RWPE2 (cell line): ENCODE data around the gene TLE4.
"Not testable (repeated sequence)": the region's sequence is repeated elsewhere in the genome, so short reads cannot be mapped to it uniquely, and the experiment has no call there.

Experiments used
- ATAC-seq: fragments of 200-7000 bp; cut with Tn5 transposase; 3 replicates; pipeline ENCODE4 v1.9.1; 2021; ENCODE audit warnings: low read depth
- DNase-seq: peaks from one replicate; pipeline ENCODE4 v3.0.0-alpha.2; 2020; ENCODE audit warnings: low spot score
- H3K27ac ChIP-seq: fragments of 450-650 bp; 2 replicates; pipeline ENCODE4 v1.5.1; 2017; ENCODE audit warnings: mild to moderate bottlenecking; ENCODE audit not compliant: poor library complexity, severe bottlenecking
- H3K27me3 ChIP-seq: fragments of 250-450 bp; sonication (Bioruptor Pico); 2 replicates; pipeline ENCODE4 v1.5.1; 2021; ENCODE audit warnings: mild to moderate bottlenecking, moderate library complexity; ENCODE audit not compliant: insufficient read depth, poor library complexity, severe bottlenecking
- H3K36me3 ChIP-seq: fragments of 250-450 bp; sonication (Bioruptor Pico); 2 replicates; pipeline ENCODE4 v1.5.1; 2020; ENCODE audit warnings: low read depth, mild to moderate bottlenecking, moderate library complexity
- H3K4me1 ChIP-seq: fragments of 250-450 bp; sonication (Bioruptor Pico); 2 replicates; pipeline ENCODE4 v1.5.1; 2021; ENCODE audit warnings: mild to moderate bottlenecking, moderate library complexity; ENCODE audit not compliant: insufficient read depth, poor library complexity, severe bottlenecking
- H3K4me3 ChIP-seq: fragments of 250-450 bp; sonication (Bioruptor Pico); 2 replicates; pipeline ENCODE4 v1.5.1; 2021; ENCODE audit warnings: mild to moderate bottlenecking, moderate library complexity; ENCODE audit not compliant: severe bottlenecking
- H3K9me3 ChIP-seq: fragments of 250-450 bp; sonication (Bioruptor Pico); 2 replicates; pipeline ENCODE4 v1.5.1; 2021; ENCODE audit warnings: mild to moderate bottlenecking, moderate library complexity; ENCODE audit not compliant: severe bottlenecking
- CTCF ChIP-seq: fragments of 450-650 bp; IDR thresholded peaks from one replicate; pipeline ENCODE4 v1.5.1; 2017; ENCODE audit warnings: mild to moderate bottlenecking, moderate library complexity; ENCODE audit not compliant: poor library complexity, severe bottlenecking

TLE4 gene

GRCh38 chr9:79537838-79538237 lies 33.9 kb upstream of the TLE4 start:
- no peak for TF ChIP-seq CTCF
- ATAC-seq (no peak), DNase-seq (no peak)
- Histone ChIP-seq H3K27me3 (no peaks in the 10 kb centered on the region), H3K9me3 (no peaks in the 10 kb centered on the region), H3K27ac (no peak overlapping the region), H3K4me3 (no peak overlapping the region), H3K36me3 (no peaks in the 10 kb centered on the region), H3K4me1 (no peaks in the 10 kb centered on the region)

- no peaks in the 10 kb centered on the region for H3K27me3 ChIP-seq
- H3K4me1 ChIP-seq = no peaks in the 10 kb centered on the region
- H3K36me3 ChIP-seq = no peaks in the 10 kb centered on the region
- H3K9me3 ChIP-seq = no peaks in the 10 kb centered on the region
- DNase-seq (no peak), ATAC-seq (no peak)
- no peak overlapping the region for H3K27ac ChIP-seq
- no peak overlapping the region for H3K4me3 ChIP-seq
- no peak for TF ChIP-seq CTCF
Measured at GRCh38 chr9:79542735-79543620, 28.8 kb upstream of the TLE4 start.

GRCh38 chr9:79544375-79544774 lies 27.4 kb upstream of the TLE4 start:
- DNase-seq, H3K36me3 ChIP-seq, H3K27ac ChIP-seq, H3K4me1 ChIP-seq, ATAC-seq, H3K9me3 ChIP-seq, H3K4me3 ChIP-seq, H3K27me3 ChIP-seq: not testable (repeated sequence)

GRCh38 chr9:79551586-79551985 lies 20.2 kb upstream of the TLE4 start:
- Histone ChIP-seq H3K4me1 (no peaks in the 10 kb centered on the region), H3K27ac (no peak overlapping the region), H3K27me3 (no peaks in the 10 kb centered on the region), H3K4me3 (no peak overlapping the region), H3K36me3 (no peaks in the 10 kb centered on the region), H3K9me3 (no peaks in the 10 kb centered on the region)
- no peak for TF ChIP-seq CTCF
- DNase-seq = no peak
- peak; percentile 27; the same call in 1 of the 3 replicates for ATAC-seq

- H3K4me1 ChIP-seq = no peaks in the 10 kb centered on the region
- DNase-seq = no peak
- ATAC-seq = no peak
- no peaks in the 10 kb centered on the region for H3K9me3 ChIP-seq
- no peaks in the 10 kb centered on the region for H3K27me3 ChIP-seq
- no peak overlapping the region for H3K4me3 ChIP-seq
- H3K27ac ChIP-seq = no peak overlapping the region
- H3K36me3 ChIP-seq = no peaks in the 10 kb centered on the region
- TF ChIP-seq CTCF = no peak
Measured at GRCh38 chr9:79551994-79552393, 19.8 kb upstream of the TLE4 start.
